Measurements from ENCODE around the gene KCNH1.

DNA sequence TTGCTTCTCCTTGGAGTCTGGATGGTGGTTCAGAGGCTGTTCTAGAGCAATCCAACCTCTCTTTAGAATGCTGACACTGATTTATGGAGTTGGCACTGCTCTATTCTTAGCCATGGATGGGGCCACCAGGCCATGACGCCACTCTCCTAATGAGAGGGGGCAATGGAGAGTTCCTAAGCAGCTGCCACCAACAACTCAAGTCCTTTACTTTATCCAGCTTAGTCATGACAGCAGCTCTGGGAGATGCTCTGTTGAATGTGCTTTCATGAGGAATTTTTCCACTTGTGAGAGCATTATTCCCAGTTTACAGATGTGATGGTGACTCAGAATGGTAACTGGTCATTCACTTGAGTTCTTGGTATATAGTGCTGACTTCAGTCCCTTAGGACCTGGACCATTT, 438.9 kb downstream of the KCNH1 start:
- TF ChIP-seq, protein P1, sequence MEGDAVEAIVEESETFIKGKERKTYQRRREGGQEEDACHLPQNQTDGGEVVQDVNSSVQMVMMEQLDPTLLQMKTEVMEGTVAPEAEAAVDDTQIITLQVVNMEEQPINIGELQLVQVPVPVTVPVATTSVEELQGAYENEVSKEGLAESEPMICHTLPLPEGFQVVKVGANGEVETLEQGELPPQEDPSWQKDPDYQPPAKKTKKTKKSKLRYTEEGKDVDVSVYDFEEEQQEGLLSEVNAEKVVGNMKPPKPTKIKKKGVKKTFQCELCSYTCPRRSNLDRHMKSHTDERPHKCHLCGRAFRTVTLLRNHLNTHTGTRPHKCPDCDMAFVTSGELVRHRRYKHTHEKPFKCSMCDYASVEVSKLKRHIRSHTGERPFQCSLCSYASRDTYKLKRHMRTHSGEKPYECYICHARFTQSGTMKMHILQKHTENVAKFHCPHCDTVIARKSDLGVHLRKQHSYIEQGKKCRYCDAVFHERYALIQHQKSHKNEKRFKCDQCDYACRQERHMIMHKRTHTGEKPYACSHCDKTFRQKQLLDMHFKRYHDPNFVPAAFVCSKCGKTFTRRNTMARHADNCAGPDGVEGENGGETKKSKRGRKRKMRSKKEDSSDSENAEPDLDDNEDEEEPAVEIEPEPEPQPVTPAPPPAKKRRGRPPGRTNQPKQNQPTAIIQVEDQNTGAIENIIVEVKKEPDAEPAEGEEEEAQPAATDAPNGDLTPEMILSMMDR (IDR thresholded peaks at IDR 0.05 in 2 of 3, conservative IDR thresholded peaks at IDR 0.05 in 1 of 3; ENCODE audit: borderline replicate concordance in 1 of 3, insufficient read depth in 1 of 3, low read depth in 2 of 3, low read length in 2 of 3) = no peak
- TF ChIP-seq, protein P2, sequence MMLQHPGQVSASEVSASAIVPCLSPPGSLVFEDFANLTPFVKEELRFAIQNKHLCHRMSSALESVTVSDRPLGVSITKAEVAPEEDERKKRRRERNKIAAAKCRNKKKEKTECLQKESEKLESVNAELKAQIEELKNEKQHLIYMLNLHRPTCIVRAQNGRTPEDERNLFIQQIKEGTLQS (IDR thresholded peaks at IDR 0.05) = no peak
- no peak for TF ChIP-seq RAD21 (IDR thresholded peaks at IDR 0.05; ENCODE audit: low read depth)
- TF ChIP-seq, protein P3, sequence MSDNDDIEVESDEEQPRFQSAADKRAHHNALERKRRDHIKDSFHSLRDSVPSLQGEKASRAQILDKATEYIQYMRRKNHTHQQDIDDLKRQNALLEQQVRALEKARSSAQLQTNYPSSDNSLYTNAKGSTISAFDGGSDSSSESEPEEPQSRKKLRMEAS (IDR thresholded peaks at IDR 0.05) = no peak
- TF ChIP-seq POLR2A (IDR thresholded peaks at IDR 0.05; ENCODE audit: borderline replicate concordance, extremely low read depth, insufficient read depth, insufficient read length) = no peak
- no peak for TF ChIP-seq SRF (IDR thresholded peaks at IDR 0.05; ENCODE audit: low read depth)
- no peak for TF ChIP-seq ZNF274 (IDR thresholded peaks at IDR 0.05; ENCODE audit: low read depth, low read length)
- TF ChIP-seq EZH2phosphoT487 (IDR thresholded peaks at IDR 0.05; ENCODE audit: borderline replicate concordance) = no peak

Measured in HCT116 (cell line).